HG03175 (cell line): ENCODE results near the gene SYNCRIP.
"Not testable (repeated sequence)": the region's sequence is repeated elsewhere in the genome, so short reads cannot be mapped to it uniquely, and the experiment has no call there.

Experiments used
- ATAC-seq: cut with Tn5 transposase; IDR thresholded peaks from one replicate; pipeline ENCODE4 v1.9.1; 2021; ENCODE audit warnings: mild to moderate bottlenecking, moderate library complexity; ENCODE audit not compliant: unreplicated experiment

Gene SYNCRIP

DNA sequence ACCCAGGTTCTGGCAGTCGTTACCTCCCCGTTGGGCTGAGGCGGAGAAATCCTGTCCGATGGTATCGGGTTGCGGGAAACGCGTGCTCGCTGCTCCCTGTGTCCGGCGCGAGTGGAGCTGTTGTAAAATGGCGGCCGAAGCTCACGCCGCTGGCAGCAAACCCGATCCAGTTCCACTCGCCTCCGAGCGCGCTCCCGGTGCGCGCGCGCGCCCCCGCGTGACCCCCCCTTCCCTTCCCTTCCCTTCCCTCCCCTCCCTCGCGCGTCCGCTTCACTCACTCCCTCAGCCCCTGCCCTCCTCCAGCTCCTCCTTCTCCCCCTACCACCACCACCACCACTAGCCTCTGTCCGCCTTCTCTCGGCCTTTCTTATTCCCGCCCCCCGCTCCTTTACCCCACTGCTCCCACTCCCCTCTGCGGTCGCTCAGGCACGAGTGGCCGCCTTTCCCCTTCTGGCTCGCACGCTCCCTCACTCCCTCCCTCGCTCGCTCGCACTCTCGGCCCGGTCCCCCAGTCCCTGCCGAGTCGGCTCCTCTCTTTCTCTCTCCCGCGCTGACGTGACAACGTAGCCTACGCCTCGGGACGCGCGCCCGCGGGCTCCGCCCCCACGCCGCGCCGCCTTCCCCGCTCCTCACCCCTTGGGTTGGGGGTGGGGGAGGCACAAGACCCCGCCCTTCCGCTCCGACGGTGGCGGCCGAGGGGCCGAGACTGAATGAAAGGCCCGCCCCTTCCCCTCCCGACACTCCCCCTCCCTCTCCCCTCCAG, at the start of gene SYNCRIP:
Gene SYNCRIP (minus strand): TSS at position 113 of the 763 bp plus-strand sequence. CDS start 1,447 bp downstream, outside the sequence.
- ATAC-seq: peak; percentile 70

DNA sequence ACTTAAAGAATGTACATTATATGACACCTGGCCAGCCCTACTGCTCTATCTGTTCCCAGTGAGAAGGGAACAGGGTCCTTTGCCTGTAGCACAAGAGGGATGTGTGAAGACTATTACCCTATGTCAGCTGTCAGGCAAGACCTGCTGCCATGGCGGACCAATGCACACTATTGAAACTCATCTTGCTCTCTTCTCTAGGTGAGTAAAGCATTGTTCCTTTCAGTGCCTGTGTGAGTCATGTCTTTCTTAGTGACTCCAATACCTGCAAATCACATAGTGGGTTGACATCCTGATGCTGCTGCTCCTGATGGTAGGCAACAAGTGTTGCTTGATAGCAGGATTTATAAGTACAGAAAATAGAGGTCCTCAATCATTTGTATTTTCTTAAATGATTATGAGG, 48.8 kb upstream of the SYNCRIP start:
- ATAC-seq: no peak

DNA sequence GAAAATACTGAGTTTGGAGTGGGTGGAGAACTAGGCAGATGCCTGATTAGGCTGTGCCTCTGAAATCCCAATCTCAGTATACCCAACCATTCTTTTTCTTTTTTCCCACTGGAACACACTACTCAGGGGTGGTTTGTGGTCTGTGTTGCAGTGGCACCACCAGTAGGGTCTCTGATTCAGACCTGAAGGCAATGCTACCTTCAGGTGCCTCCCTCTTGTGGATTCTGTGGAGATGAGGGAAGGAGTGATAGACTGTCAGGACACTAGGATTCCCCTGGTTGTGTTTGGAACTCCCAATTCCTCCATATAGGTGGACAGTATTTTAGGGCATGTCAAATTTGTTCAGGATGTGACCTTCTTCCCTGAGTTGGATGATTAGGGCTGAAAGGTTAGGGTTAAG, 47.4 kb upstream of the SYNCRIP start:
- ATAC-seq: no peak

DNA sequence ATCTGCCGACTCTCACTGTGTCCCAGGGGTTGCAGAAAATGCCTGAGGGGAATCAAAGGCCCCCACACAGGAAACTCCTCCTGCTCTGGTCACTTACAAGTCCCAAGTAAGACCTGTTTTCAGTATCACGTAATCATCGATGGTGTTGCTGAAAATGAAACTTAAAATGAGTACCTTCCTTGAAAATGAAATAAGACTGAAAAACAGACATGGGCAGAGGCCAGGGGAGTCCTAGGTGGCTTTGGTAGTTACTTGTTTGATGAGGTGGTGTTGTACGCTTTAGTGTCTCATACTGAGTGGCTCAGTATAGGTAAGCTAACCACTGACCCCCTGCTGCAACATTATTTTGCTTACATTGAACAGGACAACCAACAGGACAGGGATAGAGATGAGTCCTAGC, 43.0 kb upstream of the SYNCRIP start:
- peak; percentile 84 for ATAC-seq

DNA sequence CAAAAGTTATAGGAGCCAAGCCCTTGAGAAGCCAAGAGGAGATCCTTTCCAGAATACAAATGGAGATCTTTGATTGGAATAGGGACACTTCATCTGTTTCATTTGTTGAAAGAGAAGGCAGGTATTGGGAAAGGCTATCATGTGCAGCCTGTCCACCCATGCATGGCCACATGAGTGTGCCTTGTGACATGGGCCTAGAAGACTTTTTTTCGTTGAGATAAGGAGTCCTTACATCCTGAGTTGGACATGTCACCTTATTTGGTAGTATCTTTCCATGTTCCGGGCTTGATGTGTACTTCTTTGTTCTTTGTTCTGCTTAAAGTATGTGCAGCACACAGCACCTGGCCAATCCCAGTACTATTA, 42.1 kb upstream of the SYNCRIP start:
- no peak for ATAC-seq

DNA sequence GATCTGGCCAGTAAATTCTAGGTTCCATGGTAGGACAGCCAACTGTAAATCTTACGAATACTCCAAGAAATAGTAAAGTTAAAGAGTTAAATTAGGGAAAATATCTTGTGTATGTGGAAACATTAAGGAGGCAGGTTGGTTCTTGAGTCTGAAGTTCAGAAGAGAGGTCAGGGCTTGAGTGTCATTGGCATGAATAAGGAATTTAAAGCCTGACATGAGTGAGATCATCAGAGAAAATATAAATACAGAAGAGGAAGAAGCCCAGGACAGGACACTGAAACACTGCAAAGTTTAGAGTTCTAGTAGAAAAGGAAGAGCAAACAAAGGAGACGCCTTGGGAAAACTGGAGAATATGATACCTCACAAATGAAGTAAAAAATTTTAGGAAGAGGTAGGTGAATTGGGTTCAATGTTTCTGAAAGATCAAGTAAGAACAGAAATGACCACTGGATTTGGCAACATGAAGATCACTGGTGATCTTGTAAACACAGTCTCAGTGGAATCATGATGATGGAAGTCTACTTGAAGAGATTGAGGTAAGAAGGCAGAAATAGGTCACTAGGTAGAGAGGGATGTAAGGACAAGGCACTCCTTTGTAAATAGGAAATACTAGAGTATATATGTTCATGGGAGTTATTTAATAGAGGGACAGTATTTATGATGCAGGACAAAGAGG, 41.6 kb upstream of the SYNCRIP start:
- no peak for ATAC-seq

DNA sequence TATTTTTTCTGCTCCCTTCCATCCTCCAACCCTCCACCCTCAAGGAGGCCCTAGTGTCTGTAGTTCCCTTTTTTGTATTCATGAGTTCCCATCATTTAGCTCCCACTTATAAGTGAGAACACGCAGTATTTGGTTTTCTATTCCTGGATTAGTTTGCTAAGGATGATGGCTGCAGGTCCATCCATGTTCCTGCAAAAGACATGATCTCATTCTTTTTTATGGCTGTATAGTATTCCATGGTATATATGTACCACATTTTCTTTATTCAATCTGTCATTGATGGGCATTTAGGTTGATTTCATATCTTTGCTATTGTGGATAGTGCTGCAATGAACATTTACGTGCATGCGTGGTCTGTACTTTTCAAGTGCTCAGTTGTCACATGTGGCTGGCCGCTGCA, 39.2 kb upstream of the SYNCRIP start:
- not testable (repeated sequence) for ATAC-seq

DNA sequence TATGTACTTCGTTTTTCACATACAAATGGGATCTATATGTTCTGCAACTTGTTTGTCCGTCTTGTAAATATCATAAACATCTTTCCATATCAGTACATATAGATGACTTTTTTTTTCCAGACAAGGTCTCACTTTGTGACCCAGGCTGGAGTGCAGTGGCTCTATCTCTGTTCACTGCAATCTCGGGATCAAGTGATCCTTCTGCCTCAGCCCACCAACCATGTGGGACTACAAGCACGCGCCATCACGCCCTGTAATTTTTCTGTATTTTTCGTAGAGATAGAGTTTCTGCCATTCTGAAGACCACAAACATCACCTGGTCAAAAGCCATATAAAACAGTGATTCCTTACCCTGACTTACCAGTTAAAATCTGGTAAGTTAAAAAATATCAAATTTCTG, 37.7 kb upstream of the SYNCRIP start:
- ATAC-seq: no peak

DNA sequence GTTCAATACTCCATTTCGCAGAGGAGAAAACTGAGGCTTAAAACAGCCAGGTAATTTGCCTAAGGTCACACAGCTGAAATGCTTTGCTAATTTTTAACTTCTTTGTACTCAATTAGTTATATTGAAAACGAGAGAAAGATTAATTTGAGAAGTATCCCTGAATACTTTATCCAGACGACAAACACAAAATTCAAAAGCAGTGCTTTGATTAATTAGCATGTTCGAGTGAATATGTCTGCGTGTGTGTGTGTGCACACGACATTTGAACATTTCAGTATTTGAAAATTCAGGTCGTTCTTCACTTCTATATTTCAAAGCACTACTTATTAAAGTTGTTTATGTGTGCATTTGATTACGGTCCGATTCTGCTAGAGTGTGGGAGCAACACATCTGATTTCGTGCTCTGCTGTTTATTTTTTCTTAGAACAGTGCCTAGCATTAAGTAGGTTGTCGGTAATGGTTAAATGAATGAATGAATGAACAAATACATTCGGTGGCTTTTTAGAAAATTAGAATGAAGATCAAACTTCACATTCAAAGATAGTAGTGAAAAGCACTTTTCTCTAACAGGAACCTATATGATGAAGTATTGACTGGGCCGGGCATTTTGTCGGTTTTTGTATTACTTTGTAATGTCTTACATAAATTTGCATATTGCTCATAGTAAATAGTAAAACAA, 36.9 kb upstream of the SYNCRIP start:
- ATAC-seq: no peak

DNA sequence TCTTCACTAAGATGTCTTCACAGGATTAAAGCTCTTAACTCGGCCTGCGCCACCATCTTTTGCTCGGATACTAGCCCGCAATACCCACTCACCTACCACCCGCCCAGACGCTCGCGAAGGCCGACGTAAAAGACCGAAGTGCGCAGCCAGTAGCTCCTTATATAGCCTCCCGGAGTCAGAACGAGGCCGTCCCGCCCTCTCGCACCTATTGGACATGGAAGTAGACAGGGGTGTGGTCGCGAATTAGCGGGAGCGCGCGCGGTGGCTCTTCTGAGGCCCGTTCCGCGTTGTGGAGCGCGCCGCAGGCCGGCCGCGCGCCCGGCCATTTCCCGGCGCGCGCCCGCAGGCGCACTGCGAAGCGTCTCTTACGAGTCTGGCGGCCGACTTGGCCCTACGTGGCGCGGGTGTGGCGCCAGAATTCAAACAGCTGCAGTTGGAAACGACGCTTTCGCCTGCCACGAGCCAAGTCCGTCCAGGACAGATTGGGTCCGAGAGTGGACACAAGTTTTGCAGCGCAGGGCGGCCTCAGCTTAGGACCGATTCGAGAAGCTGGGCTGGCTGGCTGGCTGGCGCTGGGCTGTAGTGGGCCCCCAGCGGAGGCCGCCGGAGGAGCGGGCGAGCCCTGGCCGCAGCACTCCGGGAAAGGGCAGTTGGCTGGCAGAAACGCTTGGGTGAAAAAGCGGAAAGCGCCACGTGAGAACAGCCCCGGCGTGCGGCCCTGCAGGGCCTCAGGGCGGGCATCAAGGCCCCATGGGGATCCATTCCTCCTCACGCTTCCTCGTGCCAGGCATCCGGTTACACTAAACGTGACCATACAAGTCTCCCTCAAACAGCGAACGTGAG, 36.1 kb upstream of the SYNCRIP start:
- ATAC-seq: peak; percentile 82

DNA sequence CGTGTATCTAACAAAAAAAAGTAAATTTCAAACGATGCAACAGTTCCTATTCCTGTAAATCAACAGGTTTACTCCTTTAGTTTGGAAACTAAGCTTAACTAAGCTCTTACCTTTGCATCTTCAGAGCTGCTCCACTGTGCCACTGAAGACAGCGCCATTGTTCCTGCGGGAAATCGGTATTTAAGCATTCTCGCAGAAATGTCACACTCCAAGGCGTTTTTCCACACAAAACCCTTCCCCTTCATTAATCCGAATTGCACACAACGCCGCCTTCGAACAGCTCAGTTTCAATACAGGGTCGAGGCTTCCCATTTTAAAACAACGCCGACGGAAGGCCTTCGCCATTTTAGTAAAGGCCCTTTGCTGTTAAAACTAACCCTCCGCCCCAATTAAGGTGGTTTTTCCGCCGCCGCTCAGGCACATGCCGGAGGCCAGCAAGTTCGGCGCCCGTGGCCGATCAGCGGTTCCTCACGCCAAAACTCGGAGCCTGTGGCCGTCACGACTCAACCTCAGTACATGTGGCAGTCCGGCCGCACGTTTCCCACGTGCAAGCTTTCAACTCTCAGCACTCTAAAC, 35.4 kb upstream of the SYNCRIP start:
- no peak for ATAC-seq

DNA sequence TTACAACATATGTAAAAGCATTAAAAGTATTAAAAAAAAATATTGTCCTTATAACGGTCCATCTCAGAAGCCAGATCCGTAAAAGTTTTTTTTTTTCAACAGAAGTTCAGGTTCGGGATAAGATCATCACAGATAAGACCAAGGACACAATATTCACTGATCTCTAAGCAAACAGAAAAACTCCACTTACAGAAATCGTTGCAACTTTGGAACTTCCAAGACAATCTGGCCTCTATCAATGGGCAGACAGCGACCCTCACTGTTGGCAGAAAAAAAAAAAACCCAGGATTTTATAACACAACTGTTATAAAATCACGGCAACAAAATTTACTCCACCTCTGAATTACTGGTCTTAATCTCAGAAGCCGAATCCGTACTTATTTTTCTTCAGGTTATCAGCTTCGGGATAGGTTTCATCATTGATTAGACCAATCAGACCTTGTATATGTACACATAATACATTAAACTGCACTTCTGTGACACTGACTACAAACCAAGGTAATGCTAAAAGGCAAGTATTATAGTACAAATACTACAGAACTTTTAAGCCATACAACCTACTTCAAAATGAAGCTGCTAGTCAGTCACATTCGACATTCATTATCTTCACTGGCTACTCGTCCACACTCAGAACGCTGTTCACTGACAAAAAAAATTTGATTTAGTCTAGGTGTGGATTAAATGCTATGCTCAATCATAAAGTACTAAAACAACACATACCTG, 34.7 kb upstream of the SYNCRIP start:
- ATAC-seq: no peak

DNA sequence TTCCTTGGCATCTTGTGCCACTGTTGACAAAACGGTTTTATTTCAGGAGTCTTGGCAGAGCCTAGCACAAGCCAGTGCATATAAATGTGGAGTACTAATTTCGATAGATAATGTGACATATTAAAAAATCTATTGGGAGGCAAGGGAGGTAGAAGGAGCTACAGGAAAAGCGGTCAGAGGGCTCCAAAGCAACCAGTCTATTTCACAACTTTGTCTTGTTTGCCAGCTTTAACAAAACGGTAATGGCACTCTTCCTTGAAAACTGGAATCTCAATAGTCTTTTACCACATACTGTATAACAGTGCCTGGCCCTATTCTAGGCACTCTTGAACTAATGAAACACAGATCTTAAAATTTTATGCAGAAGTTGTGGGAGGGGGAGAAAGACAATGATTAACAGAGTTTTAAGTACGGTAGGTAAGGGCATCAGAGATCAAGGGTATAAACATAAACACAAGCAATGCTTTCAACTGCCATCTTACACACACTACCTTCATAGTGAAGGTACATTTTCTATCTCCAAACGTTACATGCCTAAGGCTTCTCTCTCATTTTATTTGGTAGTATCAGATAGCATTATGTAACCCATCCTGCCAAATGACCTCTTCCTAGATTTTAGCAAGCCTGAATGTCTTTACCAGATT, 33.5 kb upstream of the SYNCRIP start:
- ATAC-seq: no peak

DNA sequence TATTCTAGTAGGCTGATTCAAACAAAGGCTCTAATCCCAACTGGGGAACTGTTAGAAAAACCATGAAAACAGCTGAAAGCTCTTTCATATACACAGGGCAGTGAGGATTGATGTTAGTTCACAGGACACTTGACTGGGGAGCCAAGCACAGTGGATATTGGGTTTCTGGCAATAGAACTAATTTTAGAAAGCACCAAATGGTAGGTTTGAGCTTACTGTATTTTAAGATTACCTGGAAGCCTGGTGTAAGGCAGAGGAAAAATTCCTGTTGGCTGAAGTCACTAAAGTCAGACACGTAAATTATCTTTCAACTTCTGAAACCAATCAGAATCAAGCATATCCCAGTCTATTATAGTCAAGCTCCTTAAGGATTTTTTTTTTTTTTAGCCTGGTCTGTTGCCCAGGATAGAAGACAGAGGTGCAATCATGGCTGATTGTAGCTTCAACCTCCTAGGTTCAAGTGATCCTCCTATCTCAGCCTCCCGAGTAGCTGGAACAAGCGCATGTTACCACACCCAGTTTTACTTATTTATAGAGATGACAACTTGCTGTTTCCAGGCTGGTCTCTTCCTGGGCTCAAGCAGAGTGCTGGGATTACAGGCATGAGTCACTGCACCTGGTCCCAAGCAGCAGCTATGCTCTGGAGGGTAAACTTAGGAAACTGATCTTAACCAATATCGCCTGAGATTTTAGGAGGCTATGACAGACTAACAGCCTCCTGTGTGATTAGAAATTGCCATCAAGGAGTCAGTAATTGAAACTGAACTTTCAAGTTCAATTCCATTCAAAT, 32.5 kb upstream of the SYNCRIP start:
- no peak for ATAC-seq

DNA sequence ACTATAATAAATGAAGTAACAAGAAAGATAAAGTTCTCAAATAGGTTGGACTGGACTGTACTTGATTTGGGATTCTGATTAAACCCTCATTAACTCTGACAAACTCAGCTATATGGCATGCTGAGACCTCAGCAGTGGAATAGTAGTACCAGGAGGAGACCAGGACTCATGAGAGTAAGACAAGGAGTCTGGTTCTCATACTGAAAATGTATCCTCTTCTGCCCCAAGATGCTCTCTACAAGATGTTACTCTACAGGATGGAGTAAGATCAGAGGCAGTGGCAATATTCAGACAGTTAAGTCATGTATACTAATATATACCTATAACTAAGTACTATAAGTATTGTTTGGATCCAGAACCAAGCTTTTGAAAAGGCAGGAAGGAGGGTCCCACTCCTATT, 31.9 kb upstream of the SYNCRIP start:
- no peak for ATAC-seq

DNA sequence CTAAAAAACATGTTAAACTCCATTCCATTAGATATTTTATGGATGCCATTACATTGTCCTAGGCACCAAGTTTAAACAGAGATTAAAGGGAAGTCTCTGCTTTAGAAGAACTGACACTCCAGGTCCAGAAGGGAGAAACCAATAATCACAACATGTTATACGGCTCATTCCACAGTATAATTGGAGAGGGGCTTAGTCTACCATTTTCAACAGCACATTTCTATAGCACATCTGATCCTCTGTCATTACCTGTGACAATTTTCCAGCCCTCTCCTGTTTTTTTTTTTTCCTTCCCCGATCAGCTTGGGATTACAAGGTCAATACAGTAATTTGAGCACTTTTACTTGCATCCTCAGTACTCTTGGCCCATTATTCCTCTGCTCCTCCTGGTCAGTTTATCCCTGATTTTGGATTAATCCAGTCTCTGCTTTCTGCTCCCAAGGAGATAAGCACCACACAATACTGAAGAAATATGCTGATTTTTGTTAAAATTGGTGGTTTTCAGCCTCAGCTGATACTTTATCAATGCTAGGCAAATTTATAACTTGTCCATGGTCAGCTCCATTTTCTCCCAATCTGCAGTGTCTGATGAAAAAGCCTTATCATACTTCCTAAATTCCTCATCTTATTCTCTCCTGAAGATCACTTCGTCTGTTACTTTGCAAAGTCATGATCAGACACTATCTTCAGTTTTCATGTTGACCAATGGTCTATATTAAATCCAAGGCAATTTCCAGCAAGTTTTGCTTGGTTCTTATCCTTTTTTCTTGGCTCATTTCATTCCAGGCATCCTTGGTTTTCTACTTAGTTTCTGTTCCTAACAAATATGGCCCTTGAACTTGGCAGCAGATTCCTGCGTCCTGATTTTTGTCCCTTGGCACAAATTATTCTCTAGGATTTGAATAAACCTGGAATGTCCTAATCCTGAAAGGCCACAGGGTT, 30.8 kb upstream of the SYNCRIP start:
- ATAC-seq: no peak

DNA sequence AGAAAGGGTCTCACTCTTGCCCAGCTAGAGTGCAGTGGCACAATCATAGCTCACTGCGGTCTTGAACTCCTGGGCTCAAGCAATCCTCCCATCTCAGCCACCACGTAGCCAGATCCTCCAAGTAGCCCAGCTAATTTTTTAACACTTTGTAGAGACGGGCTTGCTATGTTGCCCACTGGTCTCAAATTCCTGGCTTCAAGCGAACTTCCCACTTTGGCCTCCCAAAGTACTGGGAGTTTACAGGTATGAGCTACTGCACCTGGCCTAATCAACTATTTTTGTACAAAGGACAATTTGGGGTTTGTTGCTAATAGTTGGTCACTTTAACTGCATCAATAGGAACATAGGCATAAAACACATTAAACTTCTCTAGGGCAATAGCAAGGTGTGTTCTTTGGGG, 29.9 kb upstream of the SYNCRIP start:
- no peak for ATAC-seq

DNA sequence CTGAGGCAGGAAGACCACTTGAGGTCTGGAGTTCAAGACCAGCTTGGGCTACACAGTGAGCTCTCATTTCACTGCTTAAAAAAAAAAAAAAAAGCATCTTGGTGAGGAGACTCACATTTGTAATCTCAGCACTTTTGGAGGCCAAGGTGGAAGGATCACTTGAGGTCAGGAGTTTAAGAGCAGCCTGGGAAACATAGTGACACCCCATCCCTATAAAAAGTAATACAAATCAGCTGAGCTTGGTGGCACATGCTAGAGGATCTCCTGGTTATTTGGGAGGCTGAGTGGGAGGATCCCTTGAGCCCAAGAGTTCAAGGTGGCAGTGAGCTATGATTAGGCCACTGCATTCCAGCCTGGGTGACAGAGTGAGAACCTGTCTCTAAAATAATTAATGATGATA, 29.4 kb upstream of the SYNCRIP start:
- ATAC-seq: no peak
